Measurements from ENCODE around the gene QTRT2. TPM values are rescaled to one million over a fixed set of nuclear protein-coding genes. Genes with fewer than 3 reads are reported as not detected.

Gene QTRT2
- total RNA-seq = 5.7 and 11.8 TPM in 2 replicates

DNA sequence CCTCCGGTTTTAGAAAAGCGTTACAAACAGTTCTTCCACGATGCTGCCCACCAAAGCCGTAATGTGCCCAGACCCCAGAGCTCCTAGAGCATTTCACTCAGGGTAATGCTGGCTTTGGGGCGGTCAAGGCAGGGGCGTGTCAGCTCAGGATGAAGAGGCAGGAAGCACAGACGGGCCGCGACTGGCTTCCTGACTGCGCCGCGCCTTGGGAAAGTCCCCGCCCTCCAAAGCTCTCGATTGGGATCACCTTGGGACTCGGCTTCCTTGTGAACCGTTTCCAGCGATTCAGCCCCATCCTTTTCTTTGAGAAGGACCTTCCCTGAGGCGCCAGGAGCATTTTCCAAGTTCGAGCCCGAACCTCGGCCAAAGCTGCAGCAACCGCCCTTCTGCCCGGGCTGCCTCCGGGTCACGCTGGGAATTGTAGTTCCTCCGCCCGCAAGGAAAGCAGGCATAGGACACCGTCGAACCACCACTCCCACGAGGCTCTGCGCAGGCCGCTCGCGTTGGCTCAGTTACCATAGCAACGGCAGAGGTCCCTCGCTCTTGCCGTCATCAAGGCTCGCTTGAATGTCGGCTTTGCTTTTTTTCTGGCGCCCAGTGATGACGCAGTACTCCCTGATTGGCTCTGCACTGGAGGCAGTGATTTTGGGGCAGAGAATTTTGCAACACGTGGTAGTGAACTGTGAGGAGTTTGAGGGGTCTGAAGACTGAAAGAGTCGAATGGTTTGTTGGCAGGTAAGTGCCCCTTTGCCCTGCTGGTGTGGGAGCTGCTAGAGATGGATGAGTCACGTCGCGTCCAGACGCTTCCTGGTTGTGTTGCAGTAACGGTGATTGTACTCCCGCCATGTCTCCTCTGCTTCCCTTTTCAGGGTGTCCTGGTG, at the start of gene QTRT2, which contains the start of gene CCDC191:
QTRT2 (plus strand) TSS at position 608 of the 881 bp plus-strand sequence. CDS start 8,521 bp downstream, outside the sequence.
CCDC191 (minus strand) TSS at position 397 of the 881 bp plus-strand sequence; CDS start at position 337, 60 bp downstream.

Other genes with a start within 250 kb of the QTRT2 start
- gene GRAMD1C, start 217.9 kb upstream of the QTRT2 start, total RNA-seq = 4.6 and 6.7 TPM in 2 replicates
- 0.39 TPM in 1 of 2 replicates, not detected in the other for gene ZDHHC23, start 108.7 kb upstream of the QTRT2 start, total RNA-seq
- 0.56 and 0.65 TPM in 2 replicates for gene CCDC191, start 211 bp upstream of the QTRT2 start, total RNA-seq
- not detected in 2 replicates for gene DRD3, start 122.3 kb downstream of the QTRT2 start, total RNA-seq
- not detected in 2 replicates for gene ZNF80, start 180.8 kb downstream of the QTRT2 start, total RNA-seq
- not detected in 2 replicates for gene TIGIT, start 237.3 kb downstream of the QTRT2 start, total RNA-seq

Measured in epithelial cell of alveolus of lung (primary cell).